HT-29 (cell line): Measurements from ENCODE around the gene LTC4S. TPM values are rescaled to one million over a fixed set of nuclear protein-coding genes. Genes with fewer than 3 reads are reported as not detected.
A peak's percentile ranks its signal among the peaks of the same experiment; 100 is the strongest.

Source experiments
- DNase-seq: peaks from one replicate; pipeline ENCODE4 v3.0.0-alpha.2; 2015; ENCODE audit warnings: low spot score
- total RNA-seq: library from RNA; depleted of rRNA; stranded (reverse); fragments of >200 nt; shearing (Covaris generic); gene quantifications from 2 replicates; pipeline ENCODE4 v1.2.3, GENCODE V29; 2014

The LTC4S gene
- total RNA-seq, 1 experiment from 2014 or later, result not detected

DNA sequence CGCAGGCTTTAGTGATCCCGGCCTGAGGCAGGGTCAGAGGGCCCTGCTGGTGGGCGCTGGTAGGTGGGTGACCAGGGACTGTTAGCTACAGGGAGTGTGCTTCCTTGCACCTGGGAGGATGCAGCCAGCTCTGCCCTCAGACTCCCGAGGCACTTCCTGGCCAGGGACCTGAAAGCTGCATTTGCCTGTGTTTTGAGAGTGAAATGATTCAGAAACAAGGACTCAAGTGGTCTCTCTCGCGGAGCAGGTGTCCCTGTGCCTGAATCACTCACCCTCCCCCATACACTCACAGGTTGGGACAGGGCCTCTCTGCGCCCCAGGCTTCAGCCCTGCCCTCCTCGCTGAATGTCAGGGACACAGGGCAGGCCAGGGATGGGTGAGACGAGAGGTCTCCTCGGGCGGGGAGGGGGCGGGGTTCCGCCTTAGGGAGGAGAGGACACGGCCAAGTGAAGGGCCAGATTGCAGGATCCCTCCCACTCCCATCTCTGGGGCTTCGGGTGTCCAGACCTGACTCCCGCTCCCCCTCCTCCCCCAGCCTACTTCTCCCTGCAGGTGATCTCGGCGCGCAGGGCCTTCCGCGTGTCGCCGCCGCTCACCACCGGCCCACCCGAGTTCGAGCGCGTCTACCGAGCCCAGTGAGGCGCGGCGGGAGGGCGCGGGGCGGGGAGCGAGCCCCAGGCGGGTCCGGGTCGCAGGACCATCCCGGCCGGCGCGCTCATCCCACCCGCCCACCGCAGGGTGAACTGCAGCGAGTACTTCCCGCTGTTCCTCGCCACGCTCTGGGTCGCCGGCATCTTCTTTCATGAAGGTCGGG, 1.5 kb downstream of the LTC4S start:
- peak; percentile 51 for DNase-seq

- DNase-seq, result peak; percentile 91
Observed at GRCh38 chr5:179795863-179796833, 2.4 kb downstream of the LTC4S start.

DNA sequence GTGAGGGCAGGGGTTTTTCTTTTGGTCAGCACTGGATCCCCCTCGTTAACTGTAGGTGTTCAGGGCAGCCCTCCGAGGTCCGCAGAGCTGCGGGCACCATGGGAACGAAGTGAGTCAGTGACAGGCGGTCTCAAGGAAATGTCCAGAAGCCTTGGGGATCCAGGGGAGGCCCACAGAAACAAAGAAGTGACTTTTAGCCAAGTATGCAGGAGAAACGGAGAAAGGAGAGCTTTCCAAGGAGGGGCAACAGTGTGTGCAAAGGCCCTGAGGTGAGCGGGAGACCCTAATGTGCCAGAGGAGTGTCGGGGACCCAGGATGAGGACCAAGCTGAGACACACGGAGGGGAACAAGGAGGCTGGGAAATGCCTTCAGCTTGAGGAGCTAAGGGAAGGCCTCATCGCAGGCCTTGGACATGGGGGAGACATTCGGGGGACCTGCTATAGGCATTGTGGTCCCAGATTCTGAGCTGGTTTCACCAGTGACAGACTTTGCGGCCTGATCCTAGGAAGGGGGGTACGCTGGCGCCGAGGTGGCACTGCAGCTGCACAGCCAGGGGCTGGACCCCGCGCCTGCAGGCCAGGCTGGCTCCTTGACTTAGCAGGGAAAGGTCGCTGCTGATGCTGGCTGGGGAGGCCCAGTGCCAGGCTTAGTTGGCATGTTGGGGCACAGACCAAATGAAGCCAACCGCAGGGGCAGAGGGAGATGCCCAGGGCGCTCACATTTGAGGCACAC, 3.3 kb downstream of the LTC4S start:
- no peak for DNase-seq

GRCh38 chr5:179797741-179798140, 4.0 kb downstream of the LTC4S start:
- no peak for DNase-seq

DNA sequence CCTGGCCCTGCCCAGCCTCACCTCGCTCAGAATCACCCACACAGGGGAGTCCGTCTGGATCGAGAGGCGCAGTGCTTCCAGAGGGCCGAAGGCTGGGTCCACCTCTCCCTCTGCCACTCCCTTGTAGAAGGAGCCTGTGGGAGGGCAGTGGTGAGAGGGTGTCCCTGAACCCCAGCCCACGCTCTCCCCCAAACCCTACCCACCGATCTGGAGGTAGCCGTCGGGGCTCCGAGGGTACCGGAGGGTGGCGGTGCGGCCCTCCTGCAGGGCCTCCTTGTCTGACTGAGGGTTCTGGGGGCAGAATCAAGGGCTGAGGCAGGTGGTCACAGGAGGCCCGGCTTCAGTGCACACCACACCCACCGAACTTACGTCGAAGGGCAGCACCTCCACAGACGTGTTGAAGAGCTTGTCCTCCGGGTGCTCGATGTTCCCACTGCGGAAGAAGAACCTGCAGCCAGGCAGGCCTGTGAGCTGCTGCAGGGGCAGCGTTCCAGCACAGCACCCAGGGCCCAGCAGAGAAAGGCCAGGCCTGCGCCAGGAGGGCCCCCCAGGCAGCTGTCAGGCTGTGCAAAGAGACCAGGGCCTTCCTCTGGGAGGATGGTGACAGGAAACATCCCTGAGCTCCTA, 4.5 kb downstream of the LTC4S start:
- DNase-seq, result no peak

DNA sequence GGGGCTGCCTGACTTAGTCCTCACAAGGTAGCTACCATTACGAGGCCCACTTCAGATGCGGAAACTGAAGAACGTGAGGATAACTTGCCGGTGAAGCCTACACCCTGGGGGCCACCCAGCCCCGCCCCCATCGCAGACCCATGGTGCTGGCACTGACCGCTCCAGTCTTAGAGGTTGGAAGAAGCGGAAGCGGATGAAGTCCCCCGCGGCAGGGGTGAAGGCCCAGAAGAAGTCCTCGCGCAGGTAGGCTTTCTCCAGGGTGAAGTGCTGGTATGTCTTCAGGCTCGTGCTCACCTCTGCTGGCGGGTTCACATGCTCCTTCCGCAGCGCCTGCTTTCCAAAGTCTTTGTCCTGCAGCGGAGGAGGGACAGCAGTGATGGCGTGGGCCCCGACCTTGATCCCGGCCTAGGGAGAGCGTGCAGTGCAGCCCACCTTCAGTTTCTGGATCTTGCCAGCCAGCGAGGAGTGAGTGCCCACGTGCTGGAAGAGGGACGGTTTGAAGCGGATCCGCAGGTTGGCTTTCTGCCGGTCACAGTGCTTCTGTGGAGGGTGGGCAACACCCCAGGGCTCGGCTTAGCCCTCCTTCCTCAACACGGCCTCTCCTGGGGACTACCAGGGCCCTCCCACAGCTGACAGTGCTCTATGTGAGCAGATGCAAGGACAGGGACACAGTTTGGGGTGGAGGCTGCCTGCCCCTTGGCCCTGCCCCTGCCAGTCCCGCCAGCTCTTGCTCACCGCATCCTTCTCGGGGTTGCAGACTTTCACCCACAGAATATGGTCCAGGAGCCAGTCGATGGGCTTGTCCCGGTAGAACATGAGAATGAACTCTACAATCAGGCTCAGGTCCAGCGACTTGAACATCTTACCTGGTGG, 5.2 kb downstream of the LTC4S start:
- no peak for DNase-seq

DNA sequence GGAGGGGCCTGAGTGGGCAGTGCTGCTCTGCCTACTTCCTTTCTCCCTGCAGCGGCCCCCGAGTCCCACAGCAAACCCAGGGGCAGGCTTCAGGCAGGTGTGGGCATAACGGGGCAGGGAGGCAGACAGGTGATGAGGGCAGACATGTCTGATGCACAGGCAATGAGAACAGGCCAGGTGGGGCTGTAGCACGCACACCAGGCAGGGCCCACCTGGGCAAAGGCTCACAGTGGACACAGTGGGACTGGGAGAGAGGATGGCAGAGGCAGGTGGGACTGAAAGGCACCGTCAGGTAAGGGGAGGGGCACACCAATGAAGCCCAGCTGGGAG, 5.8 kb downstream of the LTC4S start:
- DNase-seq, result no peak

DNA sequence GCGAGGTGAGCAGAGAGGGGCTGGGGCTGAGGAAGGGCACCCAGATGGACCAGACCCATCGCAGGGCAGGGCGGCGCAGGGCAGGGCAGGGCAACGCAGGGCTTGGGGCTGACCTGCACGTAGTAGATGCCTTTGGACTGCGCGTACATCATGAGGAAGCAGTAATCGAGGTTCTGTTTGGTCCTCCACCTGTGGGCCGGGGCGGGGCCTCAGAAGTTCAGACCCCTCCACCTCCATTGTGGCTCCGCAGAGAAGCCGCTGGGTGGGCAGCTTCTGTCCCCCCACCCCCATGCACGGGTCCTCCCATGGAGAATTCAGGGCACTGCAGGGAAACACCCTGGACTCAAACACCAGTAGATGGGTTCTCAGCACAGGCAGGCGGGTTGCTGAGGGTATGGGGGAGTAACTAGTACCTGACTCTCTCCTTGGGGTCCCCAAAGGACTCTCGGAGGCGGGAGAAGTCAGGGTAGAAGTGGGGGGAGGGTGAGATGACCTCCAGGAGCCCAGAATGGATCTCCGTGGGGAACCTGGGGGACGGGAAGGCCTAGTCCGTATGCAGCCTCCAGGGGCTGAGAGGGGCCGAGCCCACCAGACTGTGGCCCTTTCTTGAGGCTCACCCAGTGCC, 6.4 kb downstream of the LTC4S start:
- no peak for DNase-seq

DNA sequence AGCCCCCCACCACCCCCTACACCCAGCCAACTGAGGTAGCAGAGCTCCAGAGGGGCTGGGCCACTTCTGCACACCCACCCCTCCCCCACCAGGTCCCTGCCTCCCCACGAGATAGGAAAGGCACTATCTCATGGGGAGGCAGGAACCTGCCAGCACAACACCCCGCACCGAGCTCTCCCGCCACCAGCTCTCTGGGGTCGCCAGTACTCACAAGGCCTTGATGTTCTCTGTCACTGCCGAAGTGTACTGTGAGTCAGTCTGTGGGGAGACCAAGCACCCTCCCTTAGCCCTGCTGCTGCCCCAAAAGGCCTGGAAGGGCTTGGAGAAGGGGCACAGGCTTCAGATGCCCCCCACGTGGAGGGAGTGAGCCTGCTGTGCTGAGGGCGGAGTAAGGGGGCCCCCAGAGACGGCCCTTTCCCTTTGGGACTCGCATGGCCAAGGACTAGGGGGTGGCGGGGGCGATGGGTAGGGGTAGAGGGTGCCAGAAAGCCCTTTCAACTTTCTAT, 7.0 kb downstream of the LTC4S start:
- no peak for DNase-seq

DNA sequence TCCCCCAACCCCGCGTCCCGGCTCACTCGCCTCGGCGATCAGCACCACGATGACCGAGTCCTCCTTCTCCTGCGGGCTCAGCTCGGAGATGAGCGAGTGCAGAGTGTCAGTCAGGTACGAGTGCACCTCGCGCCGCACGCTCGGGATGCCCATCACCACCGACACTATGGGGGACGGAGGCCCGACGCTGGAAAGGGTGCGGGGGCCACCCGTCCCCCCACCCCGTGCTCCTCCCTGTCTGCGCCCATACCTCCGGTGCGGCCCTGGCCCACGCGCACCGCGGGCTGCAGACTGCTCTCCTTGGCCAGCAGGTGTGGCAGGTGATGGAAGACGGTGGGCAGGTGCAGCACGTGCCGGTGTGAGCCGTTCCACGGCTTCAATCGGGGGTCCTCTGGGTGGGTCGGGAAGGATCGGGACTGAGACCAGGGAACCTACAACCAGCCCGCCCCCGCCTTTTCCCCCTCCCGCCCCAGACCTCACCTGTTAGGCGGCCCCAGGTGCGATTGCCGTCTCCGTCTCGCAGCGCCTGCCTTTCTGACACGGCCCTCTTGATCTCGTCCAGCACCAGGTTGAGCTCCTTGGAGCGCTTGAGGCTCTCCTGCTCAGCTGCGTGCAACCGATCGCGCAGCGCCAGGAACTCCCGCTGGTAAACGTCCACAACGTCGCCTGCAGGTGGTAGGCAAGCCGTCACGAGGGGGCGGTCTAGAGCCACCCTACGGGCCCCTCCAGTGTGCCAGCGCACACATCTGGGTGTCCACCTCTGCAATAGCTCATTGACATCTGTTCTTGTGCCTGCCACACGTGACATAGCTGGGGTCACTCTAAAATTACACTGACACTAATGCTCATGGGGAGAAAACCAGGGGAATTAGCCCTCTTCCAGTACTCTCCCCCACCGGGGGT, 7.8 kb downstream of the LTC4S start:
- no peak for DNase-seq

DNA sequence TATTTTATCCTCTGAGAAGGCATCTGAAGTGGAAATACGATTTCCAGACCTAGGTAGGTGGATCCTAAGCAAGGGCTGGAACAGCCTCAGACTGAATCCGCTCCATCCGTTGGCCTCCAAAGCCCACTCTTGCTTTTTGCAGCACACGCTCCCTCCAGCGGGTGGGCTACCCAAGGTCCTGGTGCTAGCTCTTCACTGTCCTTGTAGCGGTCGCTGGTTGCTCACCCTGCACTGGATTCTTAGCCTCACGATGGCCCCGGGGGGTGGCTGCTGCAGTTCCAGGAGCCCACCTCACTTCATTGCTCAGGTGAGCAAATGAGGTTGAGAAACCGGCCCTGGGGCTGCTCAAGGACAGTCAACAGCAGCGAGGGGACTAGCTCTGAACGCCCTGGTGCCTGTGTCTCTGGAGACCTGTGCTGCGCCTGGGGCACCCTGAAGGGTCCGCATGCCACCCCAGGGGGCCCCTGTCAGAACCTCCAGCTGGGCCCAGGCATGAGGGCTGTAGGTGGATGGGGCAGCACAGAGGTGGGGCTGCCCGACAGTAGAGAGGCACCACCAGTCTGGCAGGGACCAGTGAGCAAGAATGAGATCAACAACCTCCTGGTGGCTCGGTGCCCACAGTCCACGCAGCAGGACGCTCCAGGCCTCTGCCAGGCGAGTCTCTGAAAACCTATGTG, 8.6 kb downstream of the LTC4S start:
- DNase-seq, result no peak

GRCh38 chr5:179802950-179803562, 9.3 kb downstream of the LTC4S start:
- DNase-seq, result no peak

DNA sequence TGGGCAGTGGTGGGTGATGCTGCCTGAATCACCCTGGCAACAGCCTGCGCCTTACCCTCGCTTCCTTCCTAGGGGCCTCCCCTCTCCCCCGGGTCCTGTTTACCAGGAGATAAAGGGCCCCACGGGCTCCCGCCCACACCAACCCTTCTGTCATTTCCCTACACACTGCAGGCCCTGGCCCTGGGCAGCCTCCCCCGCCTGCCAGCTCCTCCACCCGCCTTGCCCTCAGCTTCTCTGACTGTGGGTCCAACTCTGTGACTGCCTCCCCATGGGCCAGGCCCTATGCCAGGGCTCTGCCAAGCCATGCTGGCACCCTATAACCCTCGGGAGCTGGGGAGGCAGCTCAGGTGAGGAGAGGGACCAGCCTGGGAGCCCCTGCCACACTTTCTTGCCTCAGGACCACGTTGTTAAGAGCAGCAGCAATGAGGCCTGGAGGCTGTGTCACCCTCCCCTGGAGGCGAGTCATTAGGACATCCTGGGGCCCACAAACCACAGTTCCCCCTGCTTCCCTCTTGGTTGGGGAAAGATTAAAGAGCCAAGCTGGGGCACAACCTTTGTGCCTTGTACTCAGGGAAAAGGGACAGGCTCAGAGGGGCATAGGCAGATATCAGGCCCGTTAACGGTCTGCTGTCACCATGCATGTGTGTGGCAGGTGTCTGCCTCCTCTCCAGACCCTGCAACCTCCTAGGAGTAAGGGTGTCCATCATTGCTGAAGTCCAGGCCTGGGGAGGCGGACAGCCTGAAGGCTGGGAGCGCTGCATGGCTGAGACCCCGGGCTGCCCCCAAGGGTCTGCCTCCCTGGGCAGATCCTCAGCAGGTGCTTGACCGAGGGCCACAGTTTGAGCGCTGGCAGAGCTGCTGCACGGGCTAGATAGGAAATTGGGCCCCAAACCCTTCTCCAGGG, 10.1 kb downstream of the LTC4S start:
- DNase-seq, result no peak

DNA sequence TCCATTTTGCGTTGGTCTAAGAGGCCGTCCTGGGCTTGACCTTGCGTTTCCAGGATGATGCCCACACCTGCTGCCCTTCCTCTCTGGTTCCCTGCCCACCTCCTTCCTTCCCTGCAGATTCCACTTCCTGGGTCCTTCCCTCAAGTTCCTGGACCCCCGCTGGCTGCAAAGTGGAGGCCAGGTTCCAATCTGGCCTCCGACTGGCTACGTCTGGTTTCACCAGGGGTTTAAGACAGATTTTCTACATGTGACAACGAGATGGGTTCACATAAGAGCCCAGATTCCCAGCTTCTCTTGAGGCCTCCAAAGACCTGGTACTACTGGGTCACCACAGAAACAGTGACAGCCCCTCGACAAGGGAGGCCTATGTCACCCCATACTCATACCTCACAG, 10.8 kb downstream of the LTC4S start:
- no peak for DNase-seq

DNA sequence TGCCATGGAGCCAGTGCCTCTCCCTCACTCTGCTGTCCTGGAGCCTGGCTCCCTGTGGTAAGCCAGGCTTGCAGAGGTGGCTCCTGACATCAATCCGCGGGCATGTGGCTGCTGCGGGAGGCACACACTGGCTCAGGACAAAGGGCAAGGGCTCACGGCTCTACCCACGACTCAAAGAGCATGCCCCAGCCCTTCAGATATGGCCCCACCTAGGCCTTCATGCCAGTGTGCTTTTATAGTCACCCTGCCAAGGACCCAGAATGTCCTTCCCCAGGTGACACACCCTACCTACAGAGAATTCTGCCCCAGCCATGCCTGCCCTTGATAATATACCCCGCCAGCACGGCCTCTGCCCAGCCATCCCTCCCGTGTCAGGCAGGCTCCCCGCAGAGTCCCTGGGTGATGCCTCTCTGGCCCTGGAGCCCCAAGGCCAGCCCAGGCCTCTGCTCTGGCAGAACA, 11.3 kb downstream of the LTC4S start:
- DNase-seq, result peak; percentile 68

- DNase-seq, result peak; percentile 45
Observed at GRCh38 chr5:179805529-179806249, 11.9 kb downstream of the LTC4S start.
